ENCODE results near the gene KDELR3.

The KDELR3 gene

GRCh38 chr22:38467904-38468442 lies at the start of gene KDELR3:
KDELR3 (plus strand) TSS chr22:38468096; CDS start chr22:38468234, 138 bp downstream.
- DNase-seq (ENCODE audit: low read depth) = peak; percentile 33

- no peak for DNase-seq (ENCODE audit: low read depth)
These were observed 49.3 kb upstream of the KDELR3 start for GRCh38 chr22:38418589-38418988.

- no peak for DNase-seq (ENCODE audit: low read depth)
These were observed 48.6 kb upstream of the KDELR3 start for GRCh38 chr22:38419121-38419857.

- no peak for DNase-seq (ENCODE audit: low read depth)
These were observed 48.1 kb upstream of the KDELR3 start for GRCh38 chr22:38419858-38420160.

GRCh38 chr22:38420734-38421133 lies 47.2 kb upstream of the KDELR3 start:
- no peak for DNase-seq (ENCODE audit: low read depth)

- DNase-seq (ENCODE audit: low read depth) = no peak
These were observed 45.0 kb upstream of the KDELR3 start for GRCh38 chr22:38422611-38423511.

GRCh38 chr22:38423512-38424503 lies 44.1 kb upstream of the KDELR3 start:
- no peak for DNase-seq (ENCODE audit: low read depth)

GRCh38 chr22:38424525-38425080 lies 43.3 kb upstream of the KDELR3 start:
- DNase-seq (ENCODE audit: low read depth) = no peak

GRCh38 chr22:38426628-38427027 lies 41.3 kb upstream of the KDELR3 start:
- no peak for DNase-seq (ENCODE audit: low read depth)

- no peak for DNase-seq (ENCODE audit: low read depth)
These were observed 40.4 kb upstream of the KDELR3 start for GRCh38 chr22:38427465-38427864.

GRCh38 chr22:38427940-38428339 lies 40.0 kb upstream of the KDELR3 start:
- DNase-seq (ENCODE audit: low read depth) = no peak

GRCh38 chr22:38428714-38429113 lies 39.2 kb upstream of the KDELR3 start:
- no peak for DNase-seq (ENCODE audit: low read depth)

GRCh38 chr22:38429499-38430068 lies 38.3 kb upstream of the KDELR3 start:
- no peak for DNase-seq (ENCODE audit: low read depth)

GRCh38 chr22:38431266-38432010 lies 36.5 kb upstream of the KDELR3 start:
- DNase-seq (ENCODE audit: low read depth) = no peak

- DNase-seq (ENCODE audit: low read depth) = no peak
These were observed 35.6 kb upstream of the KDELR3 start for GRCh38 chr22:38432264-38432663.

- DNase-seq (ENCODE audit: low read depth) = no peak
These were observed 34.0 kb upstream of the KDELR3 start for GRCh38 chr22:38433871-38434270.

GRCh38 chr22:38435010-38435409 lies 32.9 kb upstream of the KDELR3 start:
- DNase-seq (ENCODE audit: low read depth) = no peak

- no peak for DNase-seq (ENCODE audit: low read depth)
These were observed 31.9 kb upstream of the KDELR3 start for GRCh38 chr22:38435965-38436364.

- DNase-seq (ENCODE audit: low read depth) = no peak
These were observed 31.1 kb upstream of the KDELR3 start for GRCh38 chr22:38436629-38437395.

GRCh38 chr22:38437416-38437815 lies 30.5 kb upstream of the KDELR3 start:
- no peak for DNase-seq (ENCODE audit: low read depth)

All from activated T-helper 9 cell treated with anti-CD3 and anti-CD28 coated beads, Interleukin-2, amount 50 U/mL, for 16 hours (primary cell).